Activated T-cell treated with anti-CD3 and anti-CD28 coated beads, Interleukin-2, amount 50 U/mL, for 72 hours (primary cell): Measurements from ENCODE around the gene TTC23L. TPM values are rescaled to one million over a fixed set of nuclear protein-coding genes. Genes with fewer than 3 reads are reported as not detected.

Experiments
- ATAC-seq, 2 donors: fragments of 150-1000 bp; cut with Tn5 transposase; replicated peaks in 1 of 2; 2 replicates each; pipeline ENCODE4 v1.10.0; 2021; ENCODE audit warnings: moderate library complexity in 2 of 2, mild to moderate bottlenecking in 1 of 2
- DNase-seq, 2 donors: peaks; one replicate each; pipeline ENCODE4 v3.0.0; 2021 to 2022; ENCODE audit warnings: mixed read lengths in 1 of 2
- H3K27ac Mint-ChIP-seq: one replicate; pipeline ENCODE4 v1.8.0; 2022; ENCODE audit warnings: mild to moderate bottlenecking, moderate library complexity, mixed read lengths
- H3K27me3 Mint-ChIP-seq: one replicate; pipeline ENCODE4 v1.8.0; 2022; ENCODE audit warnings: low read depth, mixed read lengths
- H3K36me3 Mint-ChIP-seq, 2 donors: one replicate each; pipeline ENCODE4 v1.8.0; 2022; ENCODE audit warnings: mixed read lengths in 2 of 2, mild to moderate bottlenecking in 1 of 2; ENCODE audit not compliant: insufficient read depth in 2 of 2
- H3K4me1 Mint-ChIP-seq: one replicate; pipeline ENCODE4 v1.8.0; 2022; ENCODE audit warnings: low read depth, mixed read lengths
- H3K4me3 Mint-ChIP-seq, 2 donors: one replicate each; pipeline ENCODE4 v1.8.0; 2022; ENCODE audit warnings: mild to moderate bottlenecking in 2 of 2, mixed read lengths in 2 of 2, moderate library complexity in 2 of 2
- H3K9me3 Mint-ChIP-seq, 2 donors: one replicate each; pipeline ENCODE4 v1.8.0; 2022; ENCODE audit warnings: mixed read lengths in 2 of 2
- total RNA-seq, 2 donors: library from RNA; stranded (reverse); gene quantifications; one replicate each; pipeline ENCODE4 v1.2.3, GENCODE V29; 2022

TTC23L gene
- total RNA-seq, 2 donors from 2014 or later, result 0.56 to 0.58 TPM

DNA sequence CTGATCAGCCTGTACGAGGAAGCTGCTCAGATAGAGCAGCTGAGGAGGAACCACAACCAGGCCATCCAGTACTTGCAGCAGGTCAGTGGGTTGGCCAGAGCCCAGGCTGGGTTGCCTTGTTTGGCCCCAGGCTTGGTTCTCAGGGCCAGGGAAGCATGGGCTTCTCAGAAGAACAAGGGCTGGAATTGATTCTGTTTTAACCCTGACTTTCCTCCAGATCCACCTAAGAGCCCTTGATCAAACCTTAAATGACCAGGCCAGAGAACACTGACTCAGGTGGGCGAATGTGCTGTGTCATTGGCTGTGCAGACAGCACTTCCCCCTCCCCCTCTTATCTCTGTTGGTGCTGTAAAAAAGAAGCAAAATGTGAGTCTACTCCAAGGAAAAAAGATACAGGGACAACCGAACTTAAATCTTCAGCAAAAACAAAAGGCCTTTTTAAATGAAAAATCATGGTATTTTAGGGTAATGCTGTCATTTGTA is 28.1 kb downstream of the TTC23L start:
- Mint-ChIP-seq H3K4me3 (no peak overlapping the region), H3K9me3 (no peaks in the 10 kb centered on the region), H3K36me3 (no peaks in the 10 kb centered on the region), H3K27ac (no peak overlapping the region), H3K27me3 (no peaks in the 10 kb centered on the region), H3K4me1 (no peaks in the 10 kb centered on the region)
- DNase-seq (no peak), ATAC-seq (no peak)

DNA sequence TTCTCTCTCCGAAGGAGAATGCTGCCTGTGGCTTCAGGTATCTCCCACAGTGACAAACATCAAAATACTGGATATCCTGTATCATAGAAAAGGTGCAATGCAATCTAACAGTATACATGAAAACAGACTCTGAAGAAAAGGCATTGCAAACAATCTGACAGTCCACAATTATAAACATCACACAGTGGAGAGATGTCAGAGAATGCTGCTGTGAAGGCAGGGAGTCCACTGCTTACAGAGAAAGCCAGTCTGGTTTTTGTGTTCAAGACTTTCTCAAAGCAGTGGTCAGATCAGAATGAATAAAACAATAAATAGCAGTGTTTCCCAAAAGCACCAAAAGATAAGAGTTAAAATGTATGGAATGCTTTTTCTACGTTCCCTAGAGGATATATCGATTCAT is 28.7 kb downstream of the TTC23L start:
- DNase-seq (no peak), ATAC-seq (no peak)
- Mint-ChIP-seq H3K27me3 (no peaks in the 10 kb centered on the region), H3K9me3 (no peaks in the 10 kb centered on the region), H3K27ac (no peak overlapping the region), H3K4me1 (no peaks in the 10 kb centered on the region), H3K4me3 (no peak overlapping the region), H3K36me3 (no peaks in the 10 kb centered on the region)

DNA sequence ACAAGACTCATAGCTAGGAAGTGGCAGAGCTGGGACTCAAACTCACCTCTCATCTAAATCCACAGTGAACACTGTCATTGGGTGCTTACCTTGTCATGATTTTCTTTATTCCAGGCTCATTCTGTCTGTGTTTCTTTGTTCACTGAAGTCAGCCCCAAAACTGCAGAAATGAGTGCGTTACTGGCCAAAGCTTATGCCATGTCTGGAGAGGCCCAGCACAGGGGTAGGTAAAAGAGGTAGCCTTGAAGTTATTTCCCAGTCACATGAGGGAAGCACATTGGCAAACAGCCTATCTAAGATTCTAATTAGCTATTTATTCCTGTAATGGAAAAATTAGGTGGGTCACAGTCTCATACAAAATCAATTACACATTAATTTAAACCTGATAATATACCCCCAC is 29.8 kb downstream of the TTC23L start:
- no peak for DNase-seq
- Mint-ChIP-seq H3K36me3 (no peaks in the 10 kb centered on the region), H3K27me3 (peaks cover 5% of the 10 kb centered on the region), H3K27ac (no peak overlapping the region), H3K9me3 (no peaks in the 10 kb centered on the region), H3K4me1 (no peaks in the 10 kb centered on the region), H3K4me3 (no peak overlapping the region)
- no peak for ATAC-seq

DNA sequence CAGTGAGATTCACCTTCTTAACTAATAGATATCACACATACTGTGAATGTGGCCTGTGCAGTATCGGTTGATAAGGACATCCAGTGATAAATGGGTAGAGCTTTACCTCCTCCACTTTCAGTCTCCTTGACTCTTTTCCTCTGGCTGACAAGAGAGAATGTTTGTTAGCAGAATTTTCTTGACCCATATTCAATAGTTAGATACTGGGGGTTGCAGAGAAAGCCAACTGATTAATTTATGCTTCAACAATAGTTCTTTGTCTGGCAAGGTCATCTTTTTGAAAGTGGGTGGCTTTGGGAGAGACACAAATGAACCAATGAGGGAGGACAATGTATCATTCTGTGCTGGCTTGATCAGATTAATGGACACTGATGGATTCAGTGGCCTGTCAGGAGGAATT is 30.3 kb downstream of the TTC23L start:
- ATAC-seq, result no peak
- no peaks in the 10 kb centered on the region for H3K36me3 Mint-ChIP-seq
- H3K9me3 Mint-ChIP-seq, result no peaks in the 10 kb centered on the region
- H3K4me1 Mint-ChIP-seq, result no peaks in the 10 kb centered on the region
- no peak overlapping the region for H3K4me3 Mint-ChIP-seq
- no peak for DNase-seq
- peaks cover 5% of the 10 kb centered on the region for H3K27me3 Mint-ChIP-seq
- no peak overlapping the region for H3K27ac Mint-ChIP-seq

DNA sequence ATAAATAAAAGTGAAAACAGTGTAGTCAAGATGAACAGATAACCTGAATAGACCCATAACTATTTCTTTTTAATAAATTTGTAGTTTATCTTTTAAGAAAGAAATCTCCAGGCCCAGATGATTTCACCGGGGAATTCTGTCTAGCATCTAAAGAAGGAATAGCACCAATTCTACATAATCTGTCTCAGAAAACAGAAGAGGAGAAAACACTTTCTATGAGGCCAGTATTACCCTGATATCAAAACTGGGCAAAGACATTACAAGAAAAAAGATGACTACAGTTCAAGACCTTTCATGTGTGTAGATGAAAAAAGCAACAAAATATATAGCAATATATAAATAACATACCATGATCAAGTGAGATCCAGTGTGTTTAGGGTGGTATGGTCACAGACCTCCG is 31.4 kb downstream of the TTC23L start:
- H3K4me3 Mint-ChIP-seq, result no peak overlapping the region
- no peaks in the 10 kb centered on the region for H3K4me1 Mint-ChIP-seq
- DNase-seq (no peak), ATAC-seq (no peak)
- H3K27me3 Mint-ChIP-seq, result peaks cover 5% of the 10 kb centered on the region
- H3K9me3 Mint-ChIP-seq, result peaks cover 0 to 3% of the 10 kb centered on the region in 2 donors
- no peak overlapping the region for H3K27ac Mint-ChIP-seq
- H3K36me3 Mint-ChIP-seq, result peaks cover 0 to 1% of the 10 kb centered on the region in 2 donors

DNA sequence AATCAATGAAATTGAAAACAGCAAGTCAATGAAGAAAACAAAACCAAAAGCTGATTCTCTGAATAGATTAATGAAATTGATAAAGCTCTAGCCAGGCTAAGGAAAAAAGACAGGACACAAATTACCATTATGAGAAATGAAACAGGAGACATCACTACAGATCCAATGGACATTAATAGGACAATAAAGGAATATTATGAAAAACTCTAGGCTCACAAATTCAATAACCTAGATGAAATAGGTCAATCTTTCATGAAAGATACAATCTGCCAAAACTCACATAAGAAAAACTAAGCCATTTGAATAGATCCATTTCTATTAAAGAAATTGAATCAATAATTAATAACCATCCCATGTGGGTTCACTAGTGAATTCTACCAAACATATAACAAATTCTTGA is 37.3 kb downstream of the TTC23L start:
- ATAC-seq, result no peak
- H3K27ac Mint-ChIP-seq, result no peak overlapping the region
- peaks cover 5% of the 10 kb centered on the region for H3K27me3 Mint-ChIP-seq

DNA sequence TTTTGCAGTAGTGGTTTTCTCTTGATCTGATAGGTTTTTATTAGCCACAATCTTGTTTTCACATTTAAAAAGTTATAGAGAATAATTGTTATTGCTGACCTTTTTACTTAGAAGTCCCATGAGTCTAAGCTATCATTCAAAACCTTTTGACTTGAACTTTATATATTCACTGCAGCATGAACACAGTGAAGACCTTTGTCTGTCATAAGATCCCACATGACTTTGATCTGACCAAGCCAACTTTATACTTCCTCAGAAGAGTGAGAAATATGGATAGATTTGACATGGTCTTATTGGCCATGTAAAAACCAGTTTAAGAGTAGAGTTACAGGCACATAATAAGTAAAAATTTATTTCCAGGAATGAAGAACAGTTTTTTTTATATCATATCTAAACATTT is 42.3 kb downstream of the TTC23L start:
- no peaks in the 10 kb centered on the region for H3K27me3 Mint-ChIP-seq

More for the DNA sequence above, 37.3 kb downstream of the TTC23L start:
- no peak for DNase-seq
- Mint-ChIP-seq H3K36me3 (peaks cover 3% of the 10 kb centered on the region in 2 donors), H3K4me3 (no peak overlapping the region), H3K4me1 (no peaks in the 10 kb centered on the region), H3K9me3 (peaks cover 2 to 6% of the 10 kb centered on the region in 2 donors)

DNA sequence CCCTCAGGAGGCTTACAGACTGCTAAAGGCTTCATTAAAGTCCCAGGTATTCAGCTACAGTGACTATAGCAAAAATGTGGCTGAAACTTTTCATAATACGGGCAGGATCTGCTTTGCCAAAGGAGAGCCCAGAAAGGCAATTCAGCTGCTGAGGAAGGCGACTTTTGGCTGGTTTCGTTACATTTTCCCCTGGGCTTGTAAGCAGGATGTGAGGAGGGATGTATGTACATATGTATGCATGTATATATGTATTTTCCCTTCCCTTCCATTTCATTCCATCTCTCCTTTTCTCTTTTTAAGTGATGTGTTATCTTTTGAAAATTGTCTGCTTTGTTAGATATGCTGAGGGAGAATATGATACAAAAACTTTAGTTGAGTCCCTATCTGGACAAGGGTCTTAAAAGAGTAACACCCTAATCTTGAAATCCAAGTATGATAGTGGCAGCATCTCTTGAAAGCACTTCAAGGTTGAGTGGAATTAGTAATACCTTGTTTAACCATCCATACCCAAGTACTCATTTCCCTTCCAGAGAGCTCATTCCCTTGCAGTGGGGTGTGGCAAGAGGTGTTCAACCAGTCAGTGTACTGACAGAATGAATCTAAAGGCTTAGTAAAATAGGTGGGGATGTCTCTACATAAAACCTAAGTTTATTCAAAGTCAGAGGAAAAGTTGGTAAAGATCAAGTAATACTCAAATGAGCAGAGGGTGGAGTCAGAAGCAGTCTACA is 47.6 kb downstream of the TTC23L start:
- DNase-seq, result no peak
- H3K27ac Mint-ChIP-seq, result no peak overlapping the region
- H3K4me1 Mint-ChIP-seq, result no peaks in the 10 kb centered on the region
- no peak overlapping the region for H3K4me3 Mint-ChIP-seq
- H3K36me3 Mint-ChIP-seq, result no peaks in the 10 kb centered on the region
- peak in 1 of 2 donors; percentile 47 for ATAC-seq
- H3K9me3 Mint-ChIP-seq, result no peaks in the 10 kb centered on the region
- H3K27me3 Mint-ChIP-seq, result peaks cover 10% of the 10 kb centered on the region

More for the DNA sequence above, 42.3 kb downstream of the TTC23L start:
- H3K4me3 Mint-ChIP-seq, result no peak overlapping the region
- H3K9me3 Mint-ChIP-seq, result peaks cover under 1 to 2% of the 10 kb centered on the region in 2 donors
- no peak overlapping the region for H3K27ac Mint-ChIP-seq
- peaks cover 0 to 3% of the 10 kb centered on the region in 2 donors for H3K36me3 Mint-ChIP-seq
- no peak for ATAC-seq
- DNase-seq, result no peak
- H3K4me1 Mint-ChIP-seq, result no peaks in the 10 kb centered on the region

DNA sequence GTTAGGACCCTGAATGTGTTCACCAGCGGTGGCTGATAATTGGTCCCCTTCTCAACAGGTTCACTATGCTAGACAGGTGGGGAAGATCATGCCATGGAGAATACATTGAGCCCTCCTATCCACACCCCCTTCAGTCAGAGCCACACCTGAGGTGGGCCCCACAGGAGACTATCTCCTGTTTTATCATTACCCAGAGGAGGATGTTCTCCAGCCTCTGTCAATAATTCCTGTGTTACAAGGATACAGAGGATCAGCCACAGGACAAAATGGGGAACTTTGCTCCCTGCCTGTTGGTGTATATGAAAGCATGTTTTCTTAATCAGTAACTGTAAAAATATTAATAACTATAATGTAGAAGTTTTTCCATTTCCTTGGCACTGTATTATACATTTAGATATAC is 50.4 kb downstream of the TTC23L start:
- ATAC-seq (no peak), DNase-seq (no peak)
- H3K27ac Mint-ChIP-seq, result no peak overlapping the region
- no peak overlapping the region for H3K4me3 Mint-ChIP-seq
- H3K36me3 Mint-ChIP-seq, result no peaks in the 10 kb centered on the region
- no peaks in the 10 kb centered on the region for H3K4me1 Mint-ChIP-seq
- H3K27me3 Mint-ChIP-seq, result peaks cover 10% of the 10 kb centered on the region
- no peaks in the 10 kb centered on the region for H3K9me3 Mint-ChIP-seq

DNA sequence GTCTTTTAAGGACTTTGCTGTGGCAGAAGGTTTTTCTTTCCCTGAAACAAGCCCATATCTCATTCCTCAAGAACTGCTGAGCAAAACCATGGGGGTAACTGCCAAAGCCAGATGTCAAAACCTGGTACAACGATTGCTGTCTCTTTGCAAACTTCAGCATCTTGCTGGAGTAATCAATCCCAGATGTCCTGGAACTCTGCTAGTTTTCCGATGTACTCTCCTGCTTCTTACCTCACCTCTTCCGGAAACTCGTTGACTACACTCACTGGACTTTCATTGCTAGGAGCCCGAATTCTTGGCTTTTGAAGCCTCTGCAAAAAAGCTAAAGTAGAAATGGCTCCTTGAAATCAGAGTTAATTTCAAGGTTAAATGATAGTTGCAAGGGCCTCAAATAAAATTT is 53.0 kb downstream of the TTC23L start:
- Mint-ChIP-seq H3K4me3 (no peak overlapping the region), H3K4me1 (no peaks in the 10 kb centered on the region), H3K9me3 (no peaks in the 10 kb centered on the region), H3K36me3 (peaks cover 0 to 2% of the 10 kb centered on the region in 2 donors), H3K27me3 (peaks cover 4% of the 10 kb centered on the region), H3K27ac (no peak overlapping the region)
- DNase-seq (no peak), ATAC-seq (no peak)

DNA sequence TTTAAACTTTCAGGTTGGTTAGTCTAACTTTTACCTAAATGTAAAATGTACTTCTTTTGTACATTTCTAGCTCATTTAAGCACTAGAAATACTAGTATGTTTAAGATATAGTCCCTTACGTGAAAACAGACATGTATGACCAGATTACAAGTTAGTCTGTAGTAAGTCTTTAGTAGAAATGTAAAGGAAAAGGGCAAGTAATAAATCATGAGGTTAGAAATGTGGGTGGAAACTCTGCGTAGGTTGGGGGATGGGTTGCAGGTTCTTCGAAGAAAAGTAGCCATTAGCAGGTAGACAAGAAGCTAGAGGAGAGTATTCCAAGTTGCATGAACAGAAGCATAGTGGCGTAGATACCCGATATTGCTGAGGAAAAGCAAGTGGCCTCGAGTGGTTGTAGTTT is 53.5 kb downstream of the TTC23L start:
- H3K36me3 Mint-ChIP-seq, result peaks cover 0 to 2% of the 10 kb centered on the region in 2 donors
- no peak for DNase-seq
- ATAC-seq, result no peak
- no peak overlapping the region for H3K4me3 Mint-ChIP-seq
- H3K27me3 Mint-ChIP-seq, result peaks cover under 1% of the 10 kb centered on the region
- H3K4me1 Mint-ChIP-seq, result no peaks in the 10 kb centered on the region
- H3K9me3 Mint-ChIP-seq, result no peaks in the 10 kb centered on the region
- H3K27ac Mint-ChIP-seq, result no peak overlapping the region

DNA sequence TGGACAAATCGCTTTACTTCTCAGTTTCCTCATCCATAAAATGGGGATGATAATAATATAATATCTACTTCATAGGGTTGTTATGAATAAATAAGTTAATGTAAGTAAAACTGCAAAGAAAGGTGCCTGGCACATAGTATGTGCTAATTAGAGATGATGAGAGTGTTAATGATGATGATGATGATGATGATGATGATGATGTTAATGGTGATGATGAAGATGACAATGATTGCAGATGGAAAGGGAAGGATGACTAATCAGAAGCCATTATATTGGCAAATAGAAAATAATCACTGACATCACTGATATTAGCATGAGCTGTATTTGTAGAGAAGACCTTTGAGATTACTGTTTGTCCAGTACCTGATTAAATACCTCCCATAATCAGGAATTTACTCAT is 55.8 kb downstream of the TTC23L start:
- Mint-ChIP-seq H3K27me3 (no peaks in the 10 kb centered on the region), H3K36me3 (peaks cover 0 to 2% of the 10 kb centered on the region in 2 donors), H3K27ac (no peak overlapping the region), H3K9me3 (no peaks in the 10 kb centered on the region), H3K4me1 (no peaks in the 10 kb centered on the region), H3K4me3 (no peak overlapping the region)
- ATAC-seq, result no peak
- no peak for DNase-seq

DNA sequence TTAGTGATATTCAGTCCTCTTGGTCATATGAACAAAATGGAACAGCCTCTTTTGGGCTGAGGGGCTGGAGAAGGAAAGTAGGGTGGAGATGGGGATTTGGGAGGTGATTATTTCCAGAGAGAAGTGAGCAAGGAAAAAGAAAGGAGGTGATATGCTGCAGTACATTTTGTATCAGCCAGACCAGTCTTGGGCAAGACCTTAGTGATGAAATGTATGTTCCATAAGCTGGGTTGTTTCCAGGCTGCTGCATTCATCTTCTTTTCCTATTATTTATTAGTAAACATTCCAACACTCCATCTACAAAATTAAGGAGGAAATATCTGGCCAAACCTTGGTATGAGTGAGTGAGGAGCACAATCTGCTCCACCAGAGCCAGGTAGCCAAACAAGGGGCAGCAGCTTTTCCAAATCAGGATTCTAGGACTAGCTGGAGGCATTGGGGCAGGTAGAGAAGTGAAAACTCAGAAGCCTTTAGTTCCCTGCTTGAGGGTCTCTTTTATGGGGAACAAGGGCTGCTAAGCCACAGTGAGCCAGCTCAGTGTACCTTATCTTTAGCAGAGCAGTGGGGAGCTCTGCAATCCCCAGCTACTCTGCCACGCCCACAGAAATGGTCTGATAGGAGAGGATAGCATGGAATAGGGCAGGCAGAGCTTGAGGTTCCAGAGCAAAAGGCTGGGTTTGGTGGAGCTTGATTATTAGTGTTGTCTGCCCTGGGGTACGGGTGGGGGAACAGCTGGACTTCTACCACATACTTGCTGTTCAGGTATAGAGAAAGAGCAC is 56.9 kb downstream of the TTC23L start:
- Mint-ChIP-seq H3K36me3 (peaks cover 0 to 2% of the 10 kb centered on the region in 2 donors), H3K27ac (no peak overlapping the region), H3K4me1 (no peaks in the 10 kb centered on the region), H3K9me3 (no peaks in the 10 kb centered on the region), H3K27me3 (no peaks in the 10 kb centered on the region), H3K4me3 (no peak overlapping the region)
- no peak for ATAC-seq
- no peak for DNase-seq
